GM18861 (cell line): ENCODE measurements around the gene CMTM5.

Experiments
- ATAC-seq: cut with Tn5 transposase; IDR thresholded peaks from one replicate; pipeline ENCODE4 v1.9.1; 2021; ENCODE audit not compliant: unreplicated experiment

CMTM5 gene

GRCh38 chr14:23358042-23358441, 18.8 kb upstream of the CMTM5 start:
- ATAC-seq: no peak

- ATAC-seq: no peak
Measured at GRCh38 chr14:23358553-23359166, 18.2 kb upstream of the CMTM5 start.

- no peak for ATAC-seq
Measured at GRCh38 chr14:23359167-23359626, 17.6 kb upstream of the CMTM5 start.

GRCh38 chr14:23359722-23360447, 17.0 kb upstream of the CMTM5 start:
- ATAC-seq: no peak

- ATAC-seq: no peak
Measured at GRCh38 chr14:23360496-23360895, 16.4 kb upstream of the CMTM5 start.

GRCh38 chr14:23361320-23361719, 15.5 kb upstream of the CMTM5 start:
- ATAC-seq: no peak

- no peak for ATAC-seq
Measured at GRCh38 chr14:23361763-23362162, 15.1 kb upstream of the CMTM5 start.

GRCh38 chr14:23362200-23362599, 14.6 kb upstream of the CMTM5 start:
- no peak for ATAC-seq

GRCh38 chr14:23364164-23365035, 12.4 kb upstream of the CMTM5 start:
- no peak for ATAC-seq

GRCh38 chr14:23365036-23365731, 11.7 kb upstream of the CMTM5 start, which contains the start of gene EFS:
Gene EFS (minus strand): TSS chr14:23365172. CDS start chr14:23365025, 147 bp downstream.
- ATAC-seq: no peak

- no peak for ATAC-seq
Measured at GRCh38 chr14:23365732-23366425, 11.0 kb upstream of the CMTM5 start.

GRCh38 chr14:23366426-23366921, 10.4 kb upstream of the CMTM5 start:
- no peak for ATAC-seq

- ATAC-seq: no peak
Measured at GRCh38 chr14:23370221-23370620, 6.6 kb upstream of the CMTM5 start.

GRCh38 chr14:23371865-23372264, 5.0 kb upstream of the CMTM5 start:
- ATAC-seq: no peak

GRCh38 chr14:23372509-23372908, 4.3 kb upstream of the CMTM5 start, which contains the start of gene IL25:
Gene IL25 (plus strand): TSS chr14:23372809.
- no peak for ATAC-seq

GRCh38 chr14:23373041-23373440, 3.8 kb upstream of the CMTM5 start:
- ATAC-seq: no peak

- no peak for ATAC-seq
Measured at GRCh38 chr14:23375527-23376251, 1.2 kb upstream of the CMTM5 start.

GRCh38 chr14:23377198-23377550, 328 bp downstream of the CMTM5 start:
- no peak for ATAC-seq
